K562 (cell line): ENCODE results near the gene MMP17. TPM values are rescaled to one million over a fixed set of nuclear protein-coding genes. Genes with fewer than 3 reads are reported as not detected.

Experiments used
- ATAC-seq: fragments of 200-7000 bp; cut with Tn5 transposase; 3 replicates; pipeline ENCODE4 v1.9.1; 2020; ENCODE audit warnings: moderate library complexity
- BruUV-seq: library from RNA; stranded (reverse); fragments of 400-500 nt; replicated peaks from 2 replicates; lab custom pipeline; 2021; lab: Mats Ljungman, UMichigan
- CTCF ChIA-PET: fragments of 300-600 bp; formaldehyde crosslinking; extraction: SDS; loops from one replicate; lab custom pipeline; 2021; ENCODE audit warnings: low intra/inter-chr PET ratio; lab: Yijun Ruan, JAX
- POLR2A ChIA-PET: fragments of 300-600, 350-650 bp; sonication (Branson Sonifier 250); formaldehyde crosslinking; extraction: SDS; loops from one replicate; lab custom pipeline; 2021; ENCODE audit warnings: antibody characterized with exemption, inconsistent platforms; lab: Yijun Ruan, JAX
- DNase-seq, 4 experiments: peaks; one replicate each; pipeline versions ENCODE4 v3.0.0 to v3.0.0-alpha.2; 2011 to 2018; ENCODE audit warnings: low spot score in 3 of 4, mixed read lengths in 3 of 4; ENCODE audit errors: extremely low read depth in 1 of 4
- FAIRE-seq: peaks from 2 replicates; lab custom pipeline; 2011; peaks lifted over from hg19 to GRCh38; lab: Jason Lieb, UNC
- H2AFZ ChIP-seq: 2 replicates; pipeline ENCODE4 v1.6.0; 2011; ENCODE audit warnings: low read depth, low read length, control low read depth, inconsistent platforms
- H3K27ac ChIP-seq: fragments of 200-600 bp; 3 replicates; pipeline ENCODE4 v1.8.0; 2011; ENCODE audit warnings: low read depth, mild to moderate bottlenecking, control low read depth, inconsistent platforms, low read length, moderate library complexity, mixed read lengths; ENCODE audit errors: extremely low read depth
- H3K27me3 ChIP-seq, 2 experiments: fragments of 300-600 bp in 1 of 2; 2 replicates in 1 of 2; 3 replicates in 1 of 2; pipeline versions ENCODE4 v1.6.0 to v1.8.0; 2011; ENCODE audit warnings: inconsistent platforms in 2 of 2, low read length in 2 of 2, mild to moderate bottlenecking in 1 of 2, mixed read lengths in 1 of 2, moderate library complexity in 1 of 2; ENCODE audit not compliant: control insufficient read depth in 2 of 2, insufficient read depth in 2 of 2
- H3K36me3 ChIP-seq: fragments of 300-600 bp; 3 replicates; pipeline ENCODE4 v1.8.0; 2011; ENCODE audit warnings: mild to moderate bottlenecking, low read length, inconsistent platforms; ENCODE audit not compliant: control insufficient read depth, insufficient read depth
- H3K4me1 ChIP-seq, 2 experiments: fragments of 200-600 bp in 1 of 2; replicated peaks in 1 of 2; 2 replicates in 1 of 2; 3 replicates in 1 of 2; pipeline versions ENCODE4 v1.5.1 to v1.8.0; 2011; ENCODE audit warnings: inconsistent platforms in 2 of 2, low read length in 2 of 2, mild to moderate bottlenecking in 1 of 2, mixed read lengths in 1 of 2, moderate library complexity in 1 of 2; ENCODE audit not compliant: control insufficient read depth in 2 of 2, insufficient read depth in 2 of 2
- H3K4me2 ChIP-seq: 2 replicates; pipeline ENCODE4 v1.6.1; 2011; ENCODE audit warnings: low read length, control low read depth, inconsistent platforms, mixed read lengths; ENCODE audit not compliant: insufficient read depth
- H3K4me3 ChIP-seq: fragments of 200-600 bp; sonication (generic), shearing (Covaris generic); 2 replicates; pipeline ENCODE4 v1.5.1; 2016; ENCODE audit warnings: control low read depth, inconsistent platforms
- H3K79me2 ChIP-seq: fragments of 200-600 bp; 3 replicates; pipeline ENCODE4 v1.8.0; 2011; ENCODE audit warnings: low read length, inconsistent platforms; ENCODE audit not compliant: control insufficient read depth, insufficient read depth
- H3K9ac ChIP-seq, 2 experiments: 2 replicates each; pipeline versions ENCODE4 v1.6.0 to v1.6.1; 2011; ENCODE audit warnings: low read depth in 2 of 2, low read length in 2 of 2, control low read depth in 1 of 2, inconsistent platforms in 1 of 2, mild to moderate bottlenecking in 1 of 2, mixed read lengths in 1 of 2; ENCODE audit not compliant: insufficient read depth in 1 of 2
- H3K9me1 ChIP-seq: one replicate; pipeline ENCODE4 v1.6.0; 2011; ENCODE audit warnings: inconsistent platforms, mild to moderate bottlenecking, low read length, moderate library complexity; ENCODE audit not compliant: control insufficient read depth, insufficient read depth
- H3K9me3 ChIP-seq: replicated peaks from 2 replicates; pipeline ENCODE4 v1.5.1; 2011; ENCODE audit warnings: low read depth, low read length, inconsistent platforms; ENCODE audit not compliant: control insufficient read depth, insufficient read depth
- H4K20me1 ChIP-seq: replicated peaks from 2 replicates; pipeline ENCODE4 v1.6.1; 2011; ENCODE audit warnings: low read length, inconsistent platforms, mixed read lengths; ENCODE audit not compliant: control insufficient read depth, insufficient read depth
- BHLHE40 ChIP-seq: IDR thresholded peaks from 2 replicates; pipeline ENCODE4 v1.6.1; 2011; ENCODE audit warnings: low read length, improper control_type of control experiment
- JUNB ChIP-seq: fragments of 450-650 bp; formaldehyde crosslinking; conservative IDR thresholded peaks from 2 replicates; pipeline ENCODE4 v1.4.0; 2020; ENCODE audit warnings: mild to moderate bottlenecking
- KLF1 ChIP-seq: fragments of 450-650 bp; IDR thresholded peaks from 2 replicates; pipeline ENCODE4 v1.6.1; 2016; ENCODE audit warnings: missing genetic modification characterization, missing compliant biosample characterization
- MCM5 ChIP-seq: fragments of 450-650 bp; IDR thresholded peaks from 2 replicates; pipeline ENCODE4 v1.6.1; 2016; ENCODE audit warnings: low read depth
- MTF1 ChIP-seq: fragments of 250-450 bp; sonication (Bioruptor Pico); IDR thresholded peaks from 2 replicates; pipeline ENCODE4 v1.9.0; 2021; ENCODE audit warnings: moderate library complexity, mild to moderate bottlenecking, inconsistent platforms, borderline replicate concordance
- SAFB2 ChIP-seq: fragments of 200-400 bp; formaldehyde crosslinking; IDR thresholded peaks from 2 replicates; pipeline ENCODE4 v1.6.1; 2018; ENCODE audit warnings: borderline replicate concordance, low read length, low read depth, moderate library complexity; ENCODE audit not compliant: severe bottlenecking
- STAG1 ChIP-seq: sonication (generic); formaldehyde crosslinking; IDR thresholded peaks from 2 replicates; pipeline ENCODE4 v1.5.0; 2020; ENCODE audit warnings: missing genetic modification reagents, borderline replicate concordance
- TARDBP ChIP-seq: fragments of 450-650 bp; IDR thresholded peaks from 2 replicates; pipeline ENCODE4 v1.6.1; 2016
- THAP7 ChIP-seq: fragments of 250-450 bp; sonication (Bioruptor Pico); IDR thresholded peaks from 2 replicates; pipeline ENCODE4 v1.5.0; 2021
- ZKSCAN8 ChIP-seq: fragments of 200-800 bp; sonication (Bioruptor generic); IDR thresholded peaks from 2 replicates; pipeline ENCODE4 v1.6.1; 2016; ENCODE audit warnings: missing genetic modification characterization, missing compliant biosample characterization
- ZNF780A ChIP-seq: fragments of 250-450 bp; sonication (Bioruptor Pico); IDR thresholded peaks from 2 replicates; pipeline ENCODE4 v1.5.0; 2021; ENCODE audit warnings: mild to moderate bottlenecking
- WGBS: fragments of 100-300 bp; shearing (Covaris generic); methylation state at CpG from one replicate; pipeline ENCODE4 v1.1.6; 2016; ENCODE audit warnings: low coverage, mixed read lengths; ENCODE audit not compliant: insufficient coverage; ENCODE audit errors: missing lambda C conversion rate; 5-methylcytosine and 5-hydroxymethylcytosine counted together
- in situ Hi-C: fragments of 300-500 bp; cut with MboI; formaldehyde crosslinking; loops from 4 replicates; pipeline ENCODE4 v1.15.0; 2018; ENCODE audit warnings: inconsistent platforms, mixed read lengths
- intact Hi-C: fragments of 100-400 bp; cut with micrococcal nuclease; formaldehyde crosslinking; loops from 2 replicates; pipeline ENCODE4 v1.14.2; 2022
- polyA plus RNA-seq, 8 experiments: library from polyadenylated mRNA; depleted of rRNA in 4 of 8; stranded (reverse) in 5 of 8; unstranded in 3 of 8; fragments of >200 nt; fragmentation: Nextera tagmentation in 2 of 8; fragmentation: Illumina TruSeq in 1 of 8; extraction: Ambion mirVana in 2 of 8; extraction: Trizol in 1 of 8; gene quantifications; 2 replicates each; pipeline versions ENCODE4 v1.2.1 to v1.2.3, GENCODE V29; 2011 to 2014; ENCODE audit warnings: inconsistent platforms in 1 of 8, missing spikeins in 1 of 8
- total RNA-seq, 7 experiments: library from RNA; depleted of rRNA in 6 of 7; stranded (reverse); fragments of >200 nt in 6 of 7; fragmentation: Illumina TruSeq in 2 of 7; extraction: Trizol in 2 of 7; gene quantifications; 2 replicates each; pipeline versions ENCODE4 v1.2.1 to v1.2.3, GENCODE V29; 2011 to 2021; ENCODE audit warnings: low replicate concordance in 1 of 7
- TF ChIP-seq, protein P1 (sequence below), 2 experiments: fragments of 450-650 bp; IDR thresholded peaks; 2 replicates each; pipeline ENCODE4 v1.6.1; 2018; ENCODE audit warnings: mild to moderate bottlenecking in 2 of 2, low read depth in 1 of 2; ENCODE audit not compliant: partially characterized antibody in 2 of 2

The MMP17 gene
- total and polyA plus RNA-seq, 9 of the 15 experiments (the other 6 are each of a cell fraction or from before 2014, with no cell fraction given) = 1.1 to 21.2 (median 17.1) TPM; not detected in 2

DNA sequence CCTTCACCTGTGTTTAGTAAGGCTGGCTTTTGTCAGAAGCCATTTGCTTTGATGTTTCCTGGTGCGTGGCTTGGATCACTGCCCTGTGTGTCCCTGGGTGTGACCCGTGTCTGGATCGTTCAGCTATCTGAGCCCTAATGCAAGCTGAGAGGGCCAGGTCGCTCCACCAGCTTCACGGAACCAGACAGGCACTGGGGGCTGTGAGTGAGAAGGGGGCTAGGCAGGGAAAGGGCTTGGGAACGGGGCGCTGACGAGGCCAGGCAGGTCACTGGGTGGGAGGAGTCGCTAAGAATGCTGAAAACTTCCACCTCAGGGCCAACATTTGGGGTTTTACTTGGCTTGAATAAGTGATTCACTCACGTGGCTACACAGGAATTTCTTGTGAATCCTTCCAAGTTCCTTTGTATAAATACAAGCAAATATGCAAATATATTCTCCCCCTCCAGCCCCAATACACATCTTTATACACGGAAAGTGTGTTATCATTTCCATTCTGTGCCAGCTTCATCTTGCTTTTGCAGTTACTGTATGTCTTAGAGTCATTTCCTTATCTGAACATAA, 24.2 kb upstream of the MMP17 start:
- peak overlapping the region in 1 of 2 experiments; percentile 84; a peak in 2 of 4 replicates for H3K9ac ChIP-seq
- H3K79me2 ChIP-seq = no peaks in the 10 kb centered on the region
- no peak overlapping the region for H3K27ac ChIP-seq
- FAIRE-seq (peak; percentile 35), ATAC-seq (peak; percentile 41; the same call in 2 of the 3 replicates), DNase-seq (no peak)
- H3K36me3 ChIP-seq = peaks cover 29% of the 10 kb centered on the region; the same call in 2 of the 3 replicates
- no peaks in the 10 kb centered on the region for H3K9me3 ChIP-seq
- in situ Hi-C loops = no loop called here
- ChIA-PET POLR2A (no interaction called here), CTCF (no interaction called here)
- H3K4me1 ChIP-seq = peaks cover 3 to 11% of the 10 kb centered on the region in 2 experiments; a peak in 4 of 5 replicates
- TF ChIP-seq ZKSCAN8 (no peak), KLF1 (no peak), MCM5 (no peak), BHLHE40 (no peak), TARDBP (no peak), ZNF780A (CRISPR knock-in tag) (no peak), THAP7 (CRISPR knock-in tag) (no peak), SAFB2 (no peak), MTF1 (CRISPR knock-in tag) (no peak), JUNB (CRISPR knock-in tag) (no peak), STAG1 (CRISPR knock-in tag) (no peak)
- TF ChIP-seq, protein P1, sequence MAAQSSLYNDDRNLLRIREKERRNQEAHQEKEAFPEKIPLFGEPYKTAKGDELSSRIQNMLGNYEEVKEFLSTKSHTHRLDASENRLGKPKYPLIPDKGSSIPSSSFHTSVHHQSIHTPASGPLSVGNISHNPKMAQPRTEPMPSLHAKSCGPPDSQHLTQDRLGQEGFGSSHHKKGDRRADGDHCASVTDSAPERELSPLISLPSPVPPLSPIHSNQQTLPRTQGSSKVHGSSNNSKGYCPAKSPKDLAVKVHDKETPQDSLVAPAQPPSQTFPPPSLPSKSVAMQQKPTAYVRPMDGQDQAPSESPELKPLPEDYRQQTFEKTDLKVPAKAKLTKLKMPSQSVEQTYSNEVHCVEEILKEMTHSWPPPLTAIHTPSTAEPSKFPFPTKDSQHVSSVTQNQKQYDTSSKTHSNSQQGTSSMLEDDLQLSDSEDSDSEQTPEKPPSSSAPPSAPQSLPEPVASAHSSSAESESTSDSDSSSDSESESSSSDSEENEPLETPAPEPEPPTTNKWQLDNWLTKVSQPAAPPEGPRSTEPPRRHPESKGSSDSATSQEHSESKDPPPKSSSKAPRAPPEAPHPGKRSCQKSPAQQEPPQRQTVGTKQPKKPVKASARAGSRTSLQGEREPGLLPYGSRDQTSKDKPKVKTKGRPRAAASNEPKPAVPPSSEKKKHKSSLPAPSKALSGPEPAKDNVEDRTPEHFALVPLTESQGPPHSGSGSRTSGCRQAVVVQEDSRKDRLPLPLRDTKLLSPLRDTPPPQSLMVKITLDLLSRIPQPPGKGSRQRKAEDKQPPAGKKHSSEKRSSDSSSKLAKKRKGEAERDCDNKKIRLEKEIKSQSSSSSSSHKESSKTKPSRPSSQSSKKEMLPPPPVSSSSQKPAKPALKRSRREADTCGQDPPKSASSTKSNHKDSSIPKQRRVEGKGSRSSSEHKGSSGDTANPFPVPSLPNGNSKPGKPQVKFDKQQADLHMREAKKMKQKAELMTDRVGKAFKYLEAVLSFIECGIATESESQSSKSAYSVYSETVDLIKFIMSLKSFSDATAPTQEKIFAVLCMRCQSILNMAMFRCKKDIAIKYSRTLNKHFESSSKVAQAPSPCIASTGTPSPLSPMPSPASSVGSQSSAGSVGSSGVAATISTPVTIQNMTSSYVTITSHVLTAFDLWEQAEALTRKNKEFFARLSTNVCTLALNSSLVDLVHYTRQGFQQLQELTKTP (IDR thresholded peaks at IDR 0.05; ENCODE audit: low read depth in 1 of 2, partially characterized antibody in 2 of 2) = no peak
- no peaks in the 10 kb centered on the region for H3K27me3 ChIP-seq
- H4K20me1 ChIP-seq = no peaks in the 10 kb centered on the region
- H3K9me1 ChIP-seq = no peaks in the 10 kb centered on the region
- WGBS = 26% methylated on average over 11 of the region's 11 CpGs
- intact Hi-C loops = no loop called here
- peak overlapping the region; percentile 23; the same call in 1 of the 2 replicates for H2AFZ ChIP-seq
- no TSS peak for BruUV-seq
- H3K4me3 ChIP-seq = no peak overlapping the region
- no peak overlapping the region for H3K4me2 ChIP-seq
